NOMO-1 treated with DMSO at 0.1 percent for 48 hours (cell line): ENCODE data around the gene GTF2F2.

Experiments used
- DNase-seq: peaks from one replicate; lab custom pipeline; 2025; ENCODE audit not compliant: unreplicated experiment; lab: John Stamatoyannopoulos, UW

GTF2F2 gene

DNA sequence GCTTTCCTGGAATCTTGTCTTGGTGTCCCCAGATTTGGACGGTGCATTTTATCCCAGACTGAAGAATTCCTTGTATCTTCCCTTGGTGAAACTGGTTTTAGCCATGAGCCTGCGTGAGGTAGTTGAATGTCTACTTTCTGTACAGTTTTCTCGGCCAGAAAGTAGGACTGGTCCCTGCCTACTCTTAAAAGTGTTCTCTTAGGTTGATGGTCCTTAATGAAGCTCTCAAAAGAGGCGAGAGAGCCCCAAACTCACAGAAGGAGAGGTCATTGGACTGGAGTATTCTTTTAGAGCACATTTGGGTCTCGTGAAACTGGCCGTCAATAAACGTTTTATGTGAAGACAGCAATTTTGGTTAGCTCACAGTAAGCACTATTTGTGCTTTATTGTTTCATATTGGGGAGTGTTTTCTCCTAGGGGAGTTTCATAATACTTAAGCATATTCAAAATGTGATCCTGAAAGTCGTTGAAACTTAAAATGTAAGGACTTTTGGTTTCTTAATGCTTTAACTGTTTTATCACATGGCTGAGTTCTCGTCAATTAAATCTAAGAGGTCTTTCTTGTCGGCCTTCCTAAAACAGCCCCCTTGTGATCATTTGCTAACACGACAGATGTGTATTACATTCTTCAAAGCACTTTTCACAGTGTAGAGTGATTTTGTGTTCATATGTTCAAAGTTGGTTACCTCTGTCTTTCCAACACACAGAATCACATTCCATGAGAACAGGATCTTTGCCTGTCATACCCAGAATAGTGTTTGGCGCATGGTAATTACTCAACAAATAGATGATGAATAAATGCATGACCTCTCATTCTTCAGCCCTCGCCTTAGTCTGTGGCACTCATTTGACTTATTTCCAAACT is 889 bp downstream of the GTF2F2 start:
- peak; percentile 40 for DNase-seq

DNA sequence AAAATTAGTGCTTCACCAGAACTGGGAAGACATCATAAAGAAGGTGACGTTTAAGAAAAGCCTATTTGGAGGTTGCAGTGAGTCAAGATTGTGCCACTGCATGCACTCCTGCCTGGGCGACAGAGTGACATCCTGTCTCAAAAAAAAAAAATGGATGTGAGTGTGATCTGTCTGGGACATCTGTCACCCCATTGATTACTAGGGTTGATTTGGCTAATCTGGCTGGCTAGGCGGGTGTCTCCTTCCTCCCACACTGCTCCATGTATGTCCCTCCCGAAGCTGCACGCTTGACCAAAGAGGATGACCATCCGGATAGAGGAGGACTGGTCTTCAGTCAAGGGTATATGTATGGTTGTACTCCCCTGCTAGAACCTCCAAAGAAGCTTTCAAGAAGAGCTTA is 2.6 kb downstream of the GTF2F2 start:
- no peak for DNase-seq

DNA sequence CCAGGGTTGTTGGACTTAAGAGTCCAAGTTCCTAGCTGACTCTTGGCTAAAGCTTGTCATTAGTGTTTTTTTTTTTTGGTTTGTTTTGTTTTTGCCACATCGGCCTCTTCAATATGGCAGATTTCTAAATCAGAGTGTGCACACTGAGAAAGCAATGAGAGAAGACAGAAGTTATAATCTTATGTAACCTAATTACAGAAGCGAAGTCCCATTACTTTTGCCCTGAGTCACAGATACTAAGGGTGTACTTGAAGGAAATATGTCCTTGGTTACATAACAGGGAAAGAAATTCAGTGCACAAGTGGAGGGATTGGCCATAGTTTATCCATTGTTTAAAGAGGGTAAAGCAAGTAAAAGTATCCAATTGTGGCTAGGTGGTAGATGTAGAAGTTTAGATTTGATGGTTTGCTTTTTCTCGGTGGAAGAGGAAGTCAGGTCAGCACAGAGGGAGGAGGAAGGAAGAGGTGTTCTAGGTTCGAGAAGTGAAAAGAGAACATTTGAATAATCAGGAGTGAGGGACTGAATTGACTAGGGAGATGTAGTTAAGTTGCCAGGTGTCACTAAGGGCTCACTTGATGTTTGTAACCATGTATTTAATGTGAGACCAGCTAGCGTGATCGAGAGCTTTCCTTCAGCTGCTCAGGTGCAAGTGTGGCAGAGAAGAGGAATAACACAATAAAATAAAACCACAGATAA is 12.2 kb downstream of the GTF2F2 start:
- peak; percentile 79 for DNase-seq

DNA sequence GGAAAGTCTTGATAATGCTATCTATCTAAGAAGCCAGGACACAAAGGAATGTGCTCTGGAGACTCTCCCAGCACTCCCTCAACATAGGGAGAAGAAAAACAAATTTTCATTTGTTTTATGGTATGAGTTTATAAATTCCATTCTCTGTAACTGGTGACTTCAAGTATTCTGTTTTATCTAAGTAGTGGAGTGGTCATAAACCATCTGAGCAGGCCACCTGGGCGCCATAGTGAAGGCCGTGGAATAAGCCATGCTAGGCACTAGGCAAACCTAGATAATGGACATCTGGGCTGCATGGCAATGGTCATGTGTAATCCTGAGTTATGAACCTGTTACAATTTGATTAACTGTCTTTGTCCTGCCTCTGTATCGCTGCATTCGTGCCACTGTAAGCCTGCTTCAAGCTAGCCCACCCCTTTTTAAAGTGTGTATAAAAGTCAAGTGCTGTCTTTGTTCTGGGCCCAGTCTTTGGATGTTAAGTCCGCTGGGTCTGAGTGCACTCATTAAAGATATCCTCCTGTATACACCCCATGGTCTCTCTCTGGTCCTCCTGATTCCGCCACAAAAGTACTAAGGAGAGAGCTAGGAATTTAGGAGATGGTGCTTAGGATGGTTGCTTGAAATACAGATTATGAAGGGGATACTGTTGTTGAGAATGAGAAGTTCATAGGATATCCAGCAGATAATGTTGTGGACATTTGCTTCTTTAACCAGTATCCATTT is 13.2 kb downstream of the GTF2F2 start:
- DNase-seq: no peak

DNA sequence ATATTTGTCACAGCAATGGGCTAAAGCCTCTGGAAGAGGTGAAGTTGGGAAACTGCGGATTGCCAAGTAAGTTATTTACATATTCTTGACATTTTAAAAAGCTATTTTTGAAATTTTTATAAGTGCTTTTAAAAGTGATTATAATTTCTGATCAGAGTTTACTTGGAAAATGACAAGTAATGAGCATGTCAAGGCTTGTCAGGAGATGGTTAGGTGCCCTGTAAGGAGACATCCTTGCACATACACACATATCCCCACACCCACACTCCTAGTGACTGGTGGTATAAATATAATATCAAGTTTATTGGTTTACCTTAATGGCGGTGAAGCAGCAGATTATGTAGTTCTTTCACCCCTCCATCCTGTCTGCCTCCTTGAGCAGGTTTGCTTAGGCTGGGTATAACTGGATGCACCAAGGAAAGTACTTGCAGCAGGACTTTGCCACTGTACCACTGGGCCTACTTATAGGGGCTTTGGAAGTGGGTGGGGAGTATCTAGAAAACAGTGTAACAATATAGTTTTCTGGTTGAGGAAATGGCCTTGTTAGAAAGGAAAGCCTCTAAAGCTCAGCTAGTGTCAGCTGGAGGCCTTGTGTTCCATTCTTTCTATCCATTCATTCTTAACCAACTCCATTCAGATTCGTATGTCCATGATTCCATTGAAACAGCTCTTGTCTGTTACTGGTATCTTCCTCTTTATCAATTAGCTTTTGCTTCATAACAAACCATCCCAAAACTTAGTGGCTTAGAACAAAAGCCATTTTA is 16.6 kb downstream of the GTF2F2 start:
- DNase-seq: no peak

DNA sequence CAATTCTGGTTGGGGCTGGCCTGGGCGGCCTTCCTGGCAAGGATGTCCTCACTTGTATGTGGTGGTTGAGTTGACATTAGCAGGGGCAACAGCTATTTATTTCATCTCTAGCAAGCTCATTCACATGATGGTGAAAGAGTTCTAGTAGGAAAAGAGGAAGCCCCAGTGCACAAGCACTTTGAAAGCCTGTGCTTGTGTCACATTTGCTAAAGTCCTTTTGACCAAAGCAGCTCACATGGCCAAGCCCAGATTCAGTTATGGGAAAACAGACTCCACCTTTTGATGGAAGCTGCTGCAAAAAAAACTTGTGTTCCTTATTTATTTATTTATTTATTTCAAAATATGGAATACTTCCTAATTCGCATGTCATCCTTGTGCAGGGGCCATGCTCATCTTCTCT is 17.2 kb downstream of the GTF2F2 start:
- DNase-seq: peak; percentile 51

DNA sequence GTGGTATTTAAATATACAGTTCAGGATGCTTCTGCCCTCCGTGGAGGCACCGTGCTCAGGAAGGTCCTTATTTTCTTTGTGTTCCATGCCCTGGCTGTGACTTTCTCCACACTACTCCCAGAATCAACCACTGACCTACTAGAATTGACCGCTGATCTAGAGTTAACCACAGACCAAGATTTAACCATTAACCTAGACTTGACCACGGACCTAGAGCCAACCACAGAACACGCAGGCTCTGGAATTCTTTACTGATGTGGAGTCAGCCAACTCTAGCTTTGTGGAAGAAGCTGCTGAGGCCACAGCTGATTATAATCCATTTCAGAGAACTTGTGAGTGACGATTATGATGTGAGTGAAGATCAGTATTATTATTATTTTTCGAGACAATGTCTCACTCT is 18.0 kb downstream of the GTF2F2 start:
- no peak for DNase-seq

DNA sequence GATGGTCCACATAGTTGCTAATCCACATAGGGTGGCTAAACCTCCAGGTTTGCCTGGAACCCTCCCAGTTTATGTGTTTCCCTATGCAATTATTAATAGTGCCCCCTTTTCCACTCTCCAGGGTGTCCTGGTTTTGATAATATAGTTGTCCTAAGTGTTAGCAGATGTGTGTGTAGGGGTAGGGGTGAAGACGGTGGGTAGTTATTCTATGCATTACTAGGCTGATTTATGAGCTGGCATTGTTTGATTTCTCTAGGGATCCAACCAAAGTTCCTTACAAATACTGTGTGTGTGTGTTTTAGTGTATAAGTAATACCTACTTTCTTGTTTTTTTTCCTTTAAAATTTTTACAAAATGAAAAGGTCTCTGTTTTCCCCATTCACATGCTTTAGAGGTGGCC is 21.1 kb downstream of the GTF2F2 start:
- no peak for DNase-seq

DNA sequence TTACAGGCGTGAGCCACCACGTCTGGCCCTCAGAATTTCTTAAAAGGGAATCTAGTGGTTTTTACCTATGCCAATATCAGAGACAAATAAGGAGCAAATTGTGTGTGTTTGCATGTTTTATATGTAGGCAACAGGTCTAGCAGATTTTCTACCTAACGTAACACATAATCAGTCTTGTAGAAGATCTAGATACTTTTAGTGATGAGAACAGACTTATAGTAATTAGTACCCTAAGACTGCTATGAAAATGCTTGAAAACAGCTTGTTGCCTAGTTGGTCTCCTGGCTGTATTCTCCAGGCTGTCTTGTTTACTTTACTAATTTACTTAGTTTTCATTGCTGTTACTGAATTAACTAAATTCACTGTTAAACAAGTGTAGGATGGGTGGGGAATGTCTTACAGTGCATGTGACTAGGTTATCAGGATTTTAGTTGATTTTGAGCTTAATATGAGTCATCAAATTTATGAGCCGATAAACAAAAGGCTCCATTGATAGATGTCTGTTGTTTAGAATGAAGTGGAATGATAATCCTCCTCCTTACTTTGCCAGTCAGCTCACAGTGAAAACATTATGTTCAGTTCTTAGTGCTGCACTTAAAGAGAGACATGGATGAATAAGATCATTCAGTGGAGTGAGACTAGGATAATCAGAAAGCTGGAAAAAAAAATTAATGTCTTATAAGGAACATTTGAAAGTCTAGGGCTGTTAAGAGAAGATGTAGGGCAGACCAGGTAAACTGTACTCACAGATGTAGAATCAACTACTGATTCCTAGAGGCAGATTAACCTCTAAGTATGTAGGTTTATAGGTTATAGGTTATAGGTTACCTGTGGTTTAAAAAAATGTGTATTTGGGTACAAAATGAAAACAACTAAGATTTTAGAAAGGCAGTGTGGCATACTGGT is 22.4 kb downstream of the GTF2F2 start:
- DNase-seq: no peak

DNA sequence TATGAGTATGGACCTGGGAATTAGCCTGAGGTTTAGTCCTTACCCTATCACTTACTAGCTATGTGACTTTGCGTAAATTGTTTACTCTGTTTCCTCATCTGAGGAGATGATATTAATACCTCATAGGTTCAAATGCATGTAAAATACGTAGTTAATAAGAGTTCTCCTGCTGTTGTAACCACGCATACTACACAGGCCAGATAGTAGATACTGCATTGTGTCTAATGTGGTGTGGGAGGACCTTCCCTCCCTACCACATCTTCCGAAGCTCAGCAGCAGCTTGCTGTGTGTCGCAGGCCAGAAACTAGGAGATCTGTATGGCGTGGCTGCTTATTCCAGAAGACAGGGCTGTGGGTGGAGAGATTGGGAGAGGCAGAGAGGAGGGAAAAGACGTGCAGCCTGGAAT is 23.0 kb downstream of the GTF2F2 start:
- no peak for DNase-seq

DNA sequence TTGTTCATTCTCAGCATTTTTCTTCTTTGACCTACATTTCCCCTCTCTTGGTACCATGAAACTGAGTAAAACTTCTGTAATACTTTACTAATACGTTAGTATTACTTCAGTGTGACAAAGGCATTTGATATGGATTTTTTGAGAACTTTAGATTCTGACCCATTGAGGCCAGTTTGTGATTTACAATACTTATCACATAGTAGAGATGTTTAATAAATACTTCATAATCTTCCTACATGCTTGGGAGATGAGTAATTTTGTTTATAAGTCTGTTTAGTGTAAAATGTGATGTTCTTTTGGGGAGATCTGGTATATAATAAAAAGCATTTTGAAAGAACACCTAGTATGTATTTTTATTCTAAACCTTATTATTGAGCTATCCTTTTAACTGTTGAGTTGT is 29.7 kb downstream of the GTF2F2 start:
- DNase-seq: no peak

DNA sequence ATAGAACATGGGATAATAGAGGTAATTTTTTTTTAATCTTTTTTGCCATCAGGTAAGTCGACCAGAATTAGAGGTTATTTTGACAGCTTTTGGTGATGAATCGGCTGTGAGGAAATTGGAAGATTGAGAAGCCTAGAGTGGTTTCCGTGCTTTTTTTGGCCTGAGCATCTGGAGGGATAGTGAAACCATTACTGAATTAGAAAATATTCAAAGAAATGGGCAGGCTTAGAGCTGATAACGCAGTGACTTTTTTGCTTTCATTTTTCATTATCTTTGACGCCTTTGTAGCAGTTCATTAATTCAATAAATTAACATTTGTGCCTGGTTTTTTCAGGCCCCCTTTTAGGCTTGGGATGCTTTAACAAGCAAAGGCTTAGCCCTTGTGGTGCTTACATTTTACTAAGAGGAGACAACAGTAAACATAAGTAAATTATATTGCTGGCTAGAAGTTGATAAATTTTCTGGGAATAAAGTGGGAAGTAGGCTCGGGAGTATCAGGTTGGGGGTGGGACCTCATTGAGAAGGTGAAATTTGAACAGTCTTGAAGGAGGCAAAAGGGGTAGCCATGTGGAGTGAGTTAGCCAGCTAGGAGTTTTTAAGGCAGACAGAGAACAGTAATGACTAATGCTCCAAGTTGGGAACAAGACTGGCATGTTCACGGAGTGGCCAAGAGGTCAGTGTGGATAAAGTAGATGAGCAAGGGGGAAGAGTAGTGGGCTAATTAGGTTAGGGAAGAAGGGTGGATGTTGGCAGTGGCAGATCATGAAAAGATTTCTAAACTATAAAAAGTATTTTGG is 36.5 kb downstream of the GTF2F2 start:
- no peak for DNase-seq

DNA sequence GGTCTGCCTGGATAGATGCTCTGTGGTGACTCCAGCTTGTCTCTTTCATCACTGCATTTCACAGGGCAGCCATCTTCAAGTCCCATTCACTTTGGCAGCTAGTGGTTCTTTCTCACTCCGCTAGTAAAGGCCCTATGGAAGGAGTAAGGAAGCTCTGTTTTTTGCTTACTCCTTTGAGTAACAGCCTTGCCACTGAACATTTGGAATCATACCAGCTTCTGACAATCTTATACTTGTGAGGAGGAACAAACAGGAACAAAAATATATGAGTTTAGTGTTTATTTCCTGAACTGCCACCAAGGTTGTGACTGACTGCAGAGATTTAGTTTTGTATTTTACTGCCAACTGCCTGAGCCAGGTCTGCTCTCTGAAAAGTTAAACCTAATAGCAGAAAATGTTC is 41.9 kb downstream of the GTF2F2 start:
- no peak for DNase-seq

DNA sequence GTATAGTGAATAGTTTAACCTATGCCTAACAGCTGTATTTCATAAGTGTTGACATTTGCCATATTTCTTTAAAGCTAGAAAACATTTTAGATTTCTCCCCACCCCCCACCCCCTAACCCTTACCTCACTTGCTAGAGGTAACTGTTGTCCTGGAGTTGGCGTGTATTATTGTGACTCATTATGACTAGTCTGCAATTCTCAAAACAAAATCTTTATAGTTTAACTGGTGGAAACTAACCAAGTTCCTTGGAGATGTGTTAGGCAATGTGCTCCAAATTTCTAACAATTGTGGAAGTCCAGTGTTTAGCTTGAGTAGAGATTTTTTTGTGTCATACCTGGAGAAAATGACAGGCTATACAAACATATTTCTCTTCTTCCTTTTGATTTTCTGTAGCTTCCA is 42.5 kb downstream of the GTF2F2 start:
- DNase-seq: no peak

DNA sequence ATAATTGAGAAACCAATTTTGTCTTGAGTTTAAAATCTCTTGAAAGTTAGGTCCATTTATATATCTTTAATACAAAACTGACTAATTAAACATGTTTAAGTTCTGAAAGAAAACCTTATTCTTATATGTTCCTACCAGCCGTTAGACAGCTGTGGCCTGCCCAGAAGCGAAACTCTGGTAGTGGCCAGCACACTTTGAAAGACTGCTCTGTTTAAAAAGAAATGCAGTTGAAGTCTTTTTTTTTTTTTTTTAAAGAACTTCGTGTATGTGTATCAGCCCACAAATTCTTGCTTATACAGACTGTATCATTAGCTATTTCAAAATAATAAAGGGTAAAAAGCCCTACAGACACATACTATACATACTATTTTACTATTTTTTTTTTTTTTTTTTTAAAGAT is 46.5 kb downstream of the GTF2F2 start:
- DNase-seq: no peak

DNA sequence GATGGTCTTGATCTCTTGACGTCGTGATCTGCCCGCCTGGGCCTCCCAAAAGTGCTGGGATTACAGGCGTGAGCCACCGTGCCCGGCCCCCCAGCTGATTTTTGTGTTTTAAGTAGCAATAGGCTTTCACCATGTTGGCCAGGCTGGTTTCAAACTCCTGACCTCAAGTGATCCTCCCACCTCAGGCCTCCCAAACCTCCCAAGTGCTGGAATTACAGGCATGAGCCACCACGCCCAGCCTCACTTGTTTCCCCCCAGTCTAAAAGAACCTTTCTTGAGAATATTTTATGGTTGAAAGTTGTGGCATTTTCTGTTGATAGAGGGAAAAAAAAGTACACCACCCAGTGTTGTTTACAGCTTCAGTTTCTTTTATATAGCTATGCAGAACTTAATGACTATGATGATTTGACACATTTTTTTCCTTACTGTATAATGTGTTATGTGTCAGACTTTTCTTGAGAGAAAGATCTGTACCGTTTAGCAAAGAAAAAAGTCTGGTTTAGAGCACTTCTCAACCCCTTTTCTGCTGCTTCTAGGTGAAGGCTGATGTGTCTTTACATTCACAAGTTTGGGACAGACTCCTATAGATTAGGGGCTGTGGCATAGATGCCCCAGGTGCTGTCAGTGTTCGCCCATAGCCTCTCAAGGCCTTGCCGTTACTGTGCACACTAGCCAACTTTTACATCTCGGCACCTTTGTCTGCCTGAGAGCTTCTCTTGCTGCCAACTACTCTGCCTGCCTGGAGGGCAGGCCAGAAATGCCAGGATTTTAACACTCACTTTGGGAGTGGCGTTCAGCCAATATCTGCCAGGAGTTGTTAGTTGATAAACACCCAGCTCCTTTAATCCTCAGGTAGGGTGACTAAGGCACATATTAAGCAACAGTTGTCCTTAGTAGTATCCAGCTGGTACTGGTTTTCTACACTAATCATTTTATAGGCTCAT is 47.6 kb downstream of the GTF2F2 start:
- DNase-seq: no peak

DNA sequence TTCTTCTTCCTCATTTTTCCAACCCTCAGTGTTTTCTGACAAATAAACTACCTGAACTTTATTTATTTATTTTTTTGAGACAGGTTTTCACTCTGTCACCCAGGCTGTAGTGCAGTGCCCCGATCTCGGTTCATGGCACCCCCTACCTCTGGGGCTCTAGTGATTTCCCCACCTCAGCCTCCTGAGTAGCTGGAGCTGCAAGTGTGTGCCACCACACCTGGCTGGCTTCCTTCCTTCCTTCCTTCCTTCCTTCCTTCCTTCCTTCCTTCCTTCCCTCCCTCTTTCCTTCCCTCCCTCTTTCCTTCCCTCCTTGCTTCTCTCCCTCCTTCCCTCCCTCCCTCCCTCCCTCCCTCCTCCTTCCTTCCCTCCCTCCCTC is 48.2 kb downstream of the GTF2F2 start:
- DNase-seq: no peak

DNA sequence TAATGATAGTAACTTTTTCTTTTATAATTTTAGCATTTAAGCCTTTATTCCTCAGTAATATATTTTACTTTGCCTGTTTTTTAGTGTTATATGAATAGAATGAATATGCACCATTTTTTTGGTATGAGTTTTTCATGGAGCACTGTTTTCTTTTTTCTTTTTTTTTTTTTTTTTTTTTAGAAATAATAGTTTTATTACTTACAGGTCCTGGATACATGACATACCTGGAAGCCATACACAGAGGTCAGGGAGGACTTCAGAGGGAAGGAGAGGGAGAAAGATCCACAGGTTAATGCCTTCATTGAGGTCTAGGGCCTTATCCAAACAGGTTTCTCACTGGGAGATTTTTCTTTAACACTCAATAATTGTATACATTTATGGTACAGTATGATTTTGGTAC is 54.2 kb downstream of the GTF2F2 start:
- no peak for DNase-seq
